Neural cell (in vitro differentiated cells): ENCODE measurements around the gene SLC24A1.

Experiments used
- TF ChIP-seq, protein P1 (sequence below): fragments of 450-650 bp; IDR thresholded peaks from 2 replicates; pipeline ENCODE4 v1.5.1; 2014; ENCODE audit warnings: antibody characterized with exemption, mild to moderate bottlenecking, moderate library complexity; ENCODE audit not compliant: poor library complexity, severe bottlenecking
- TF ChIP-seq, protein P2 (sequence below): IDR thresholded peaks from 2 replicates; pipeline ENCODE4 v1.6.1; 2012; ENCODE audit warnings: borderline replicate concordance

DNA sequence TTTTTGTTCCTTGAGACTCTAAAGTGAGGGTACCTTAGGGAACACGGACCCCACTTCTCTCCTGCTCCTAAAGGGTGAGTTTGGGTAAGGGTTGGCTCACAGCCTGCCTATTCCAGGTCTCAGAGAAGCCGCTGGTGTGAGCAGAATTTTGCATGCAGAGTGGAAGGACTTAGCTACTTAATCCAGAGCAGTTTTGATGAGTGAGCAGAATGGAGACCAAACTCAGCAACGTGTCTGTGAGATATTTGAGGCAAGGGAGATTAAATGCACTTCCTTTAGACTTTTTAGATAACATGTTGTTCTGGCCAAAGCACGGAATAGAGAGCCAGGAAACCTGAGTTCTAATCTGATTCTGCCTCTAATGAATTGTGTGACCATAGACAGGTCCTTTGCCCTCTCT lies 5.1 kb downstream of the SLC24A1 start:
- TF ChIP-seq, protein P1, sequence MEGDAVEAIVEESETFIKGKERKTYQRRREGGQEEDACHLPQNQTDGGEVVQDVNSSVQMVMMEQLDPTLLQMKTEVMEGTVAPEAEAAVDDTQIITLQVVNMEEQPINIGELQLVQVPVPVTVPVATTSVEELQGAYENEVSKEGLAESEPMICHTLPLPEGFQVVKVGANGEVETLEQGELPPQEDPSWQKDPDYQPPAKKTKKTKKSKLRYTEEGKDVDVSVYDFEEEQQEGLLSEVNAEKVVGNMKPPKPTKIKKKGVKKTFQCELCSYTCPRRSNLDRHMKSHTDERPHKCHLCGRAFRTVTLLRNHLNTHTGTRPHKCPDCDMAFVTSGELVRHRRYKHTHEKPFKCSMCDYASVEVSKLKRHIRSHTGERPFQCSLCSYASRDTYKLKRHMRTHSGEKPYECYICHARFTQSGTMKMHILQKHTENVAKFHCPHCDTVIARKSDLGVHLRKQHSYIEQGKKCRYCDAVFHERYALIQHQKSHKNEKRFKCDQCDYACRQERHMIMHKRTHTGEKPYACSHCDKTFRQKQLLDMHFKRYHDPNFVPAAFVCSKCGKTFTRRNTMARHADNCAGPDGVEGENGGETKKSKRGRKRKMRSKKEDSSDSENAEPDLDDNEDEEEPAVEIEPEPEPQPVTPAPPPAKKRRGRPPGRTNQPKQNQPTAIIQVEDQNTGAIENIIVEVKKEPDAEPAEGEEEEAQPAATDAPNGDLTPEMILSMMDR, result no peak
- TF ChIP-seq, protein P2, sequence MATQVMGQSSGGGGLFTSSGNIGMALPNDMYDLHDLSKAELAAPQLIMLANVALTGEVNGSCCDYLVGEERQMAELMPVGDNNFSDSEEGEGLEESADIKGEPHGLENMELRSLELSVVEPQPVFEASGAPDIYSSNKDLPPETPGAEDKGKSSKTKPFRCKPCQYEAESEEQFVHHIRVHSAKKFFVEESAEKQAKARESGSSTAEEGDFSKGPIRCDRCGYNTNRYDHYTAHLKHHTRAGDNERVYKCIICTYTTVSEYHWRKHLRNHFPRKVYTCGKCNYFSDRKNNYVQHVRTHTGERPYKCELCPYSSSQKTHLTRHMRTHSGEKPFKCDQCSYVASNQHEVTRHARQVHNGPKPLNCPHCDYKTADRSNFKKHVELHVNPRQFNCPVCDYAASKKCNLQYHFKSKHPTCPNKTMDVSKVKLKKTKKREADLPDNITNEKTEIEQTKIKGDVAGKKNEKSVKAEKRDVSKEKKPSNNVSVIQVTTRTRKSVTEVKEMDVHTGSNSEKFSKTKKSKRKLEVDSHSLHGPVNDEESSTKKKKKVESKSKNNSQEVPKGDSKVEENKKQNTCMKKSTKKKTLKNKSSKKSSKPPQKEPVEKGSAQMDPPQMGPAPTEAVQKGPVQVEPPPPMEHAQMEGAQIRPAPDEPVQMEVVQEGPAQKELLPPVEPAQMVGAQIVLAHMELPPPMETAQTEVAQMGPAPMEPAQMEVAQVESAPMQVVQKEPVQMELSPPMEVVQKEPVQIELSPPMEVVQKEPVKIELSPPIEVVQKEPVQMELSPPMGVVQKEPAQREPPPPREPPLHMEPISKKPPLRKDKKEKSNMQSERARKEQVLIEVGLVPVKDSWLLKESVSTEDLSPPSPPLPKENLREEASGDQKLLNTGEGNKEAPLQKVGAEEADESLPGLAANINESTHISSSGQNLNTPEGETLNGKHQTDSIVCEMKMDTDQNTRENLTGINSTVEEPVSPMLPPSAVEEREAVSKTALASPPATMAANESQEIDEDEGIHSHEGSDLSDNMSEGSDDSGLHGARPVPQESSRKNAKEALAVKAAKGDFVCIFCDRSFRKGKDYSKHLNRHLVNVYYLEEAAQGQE, result no peak
